HEK293 (cell line): Measurements from ENCODE around the gene RORC.

ENCODE experiments used
- BCL11A ChIP-seq: fragments of 450-650 bp; formaldehyde crosslinking; IDR thresholded peaks from 2 replicates; pipeline ENCODE4 v1.5.1; 2016; ENCODE audit warnings: low read depth, missing biosample characterization, missing genetic modification characterization
- ZIC2 ChIP-seq: fragments of 450-650 bp; formaldehyde crosslinking; IDR thresholded peaks from 2 replicates; pipeline ENCODE4 v1.5.1; 2016; ENCODE audit warnings: missing biosample characterization, missing genetic modification characterization
- ZNF133 ChIP-seq: fragments of 450-650 bp; formaldehyde crosslinking; IDR thresholded peaks from 2 replicates; pipeline ENCODE4 v1.5.1; 2016; ENCODE audit warnings: missing biosample characterization, missing genetic modification characterization
- ZNF302 ChIP-seq: fragments of 450-650 bp; formaldehyde crosslinking; IDR thresholded peaks from 2 replicates; pipeline ENCODE4 v1.5.1; 2016; ENCODE audit warnings: missing biosample characterization, missing genetic modification characterization, low read depth
- ZNF530 ChIP-seq: fragments of 450-650 bp; formaldehyde crosslinking; IDR thresholded peaks from 2 replicates; pipeline ENCODE4 v1.5.1; 2016; ENCODE audit warnings: low read depth, missing biosample characterization, missing genetic modification characterization
- ZNF585B ChIP-seq: fragments of 450-650 bp; formaldehyde crosslinking; IDR thresholded peaks from 2 replicates; pipeline ENCODE4 v1.5.1; 2016; ENCODE audit warnings: missing biosample characterization, missing genetic modification characterization
- ZNF776 ChIP-seq: fragments of 450-650 bp; formaldehyde crosslinking; IDR thresholded peaks from 2 replicates; pipeline ENCODE4 v1.5.0; 2017; ENCODE audit warnings: missing biosample characterization, missing genetic modification characterization, borderline replicate concordance
- TF ChIP-seq, protein P1 (sequence below): fragments of 450-650 bp; formaldehyde crosslinking; IDR thresholded peaks from 2 replicates; pipeline ENCODE4 v1.5.1; 2016; ENCODE audit warnings: missing biosample characterization, missing genetic modification characterization
- TF ChIP-seq, protein P2 (sequence below): fragments of 450-650 bp; formaldehyde crosslinking; IDR thresholded peaks from 2 replicates; pipeline ENCODE4 v1.5.1; 2016; ENCODE audit warnings: missing biosample characterization, missing genetic modification characterization

DNA sequence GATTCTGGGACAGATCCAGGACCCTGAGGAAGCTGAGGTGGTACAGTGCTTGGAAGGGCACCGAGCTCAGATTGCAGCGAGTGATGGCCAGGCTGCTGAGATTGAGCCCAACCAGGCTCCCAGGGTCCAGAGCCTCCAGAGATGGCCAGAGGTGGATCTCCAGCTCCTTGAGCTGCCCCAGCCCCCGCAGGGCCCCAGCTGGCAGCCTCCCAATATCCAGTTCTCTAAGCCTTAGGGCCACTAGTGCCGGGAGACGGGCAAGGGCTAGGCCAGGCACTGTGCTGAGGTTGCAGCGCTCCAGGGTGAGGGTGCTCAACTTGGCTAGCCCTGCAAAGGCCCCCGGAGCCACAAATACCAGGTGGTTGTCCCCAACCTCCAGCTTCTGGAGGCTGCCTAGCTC is 29.8 kb downstream of the RORC start:
- TF ChIP-seq, protein P1, sequence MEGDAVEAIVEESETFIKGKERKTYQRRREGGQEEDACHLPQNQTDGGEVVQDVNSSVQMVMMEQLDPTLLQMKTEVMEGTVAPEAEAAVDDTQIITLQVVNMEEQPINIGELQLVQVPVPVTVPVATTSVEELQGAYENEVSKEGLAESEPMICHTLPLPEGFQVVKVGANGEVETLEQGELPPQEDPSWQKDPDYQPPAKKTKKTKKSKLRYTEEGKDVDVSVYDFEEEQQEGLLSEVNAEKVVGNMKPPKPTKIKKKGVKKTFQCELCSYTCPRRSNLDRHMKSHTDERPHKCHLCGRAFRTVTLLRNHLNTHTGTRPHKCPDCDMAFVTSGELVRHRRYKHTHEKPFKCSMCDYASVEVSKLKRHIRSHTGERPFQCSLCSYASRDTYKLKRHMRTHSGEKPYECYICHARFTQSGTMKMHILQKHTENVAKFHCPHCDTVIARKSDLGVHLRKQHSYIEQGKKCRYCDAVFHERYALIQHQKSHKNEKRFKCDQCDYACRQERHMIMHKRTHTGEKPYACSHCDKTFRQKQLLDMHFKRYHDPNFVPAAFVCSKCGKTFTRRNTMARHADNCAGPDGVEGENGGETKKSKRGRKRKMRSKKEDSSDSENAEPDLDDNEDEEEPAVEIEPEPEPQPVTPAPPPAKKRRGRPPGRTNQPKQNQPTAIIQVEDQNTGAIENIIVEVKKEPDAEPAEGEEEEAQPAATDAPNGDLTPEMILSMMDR (tag by site-specific recombination) = no peak
- TF ChIP-seq ZNF302 (tag by site-specific recombination) = no peak
- TF ChIP-seq ZNF530 (tag by site-specific recombination) = no peak
- TF ChIP-seq BCL11A (tag by site-specific recombination) = no peak
- TF ChIP-seq ZNF133 (tag by site-specific recombination) = no peak
- no peak for TF ChIP-seq ZNF585B (tag by site-specific recombination)
- TF ChIP-seq ZIC2 (tag by site-specific recombination) = no peak
- TF ChIP-seq, protein P2, sequence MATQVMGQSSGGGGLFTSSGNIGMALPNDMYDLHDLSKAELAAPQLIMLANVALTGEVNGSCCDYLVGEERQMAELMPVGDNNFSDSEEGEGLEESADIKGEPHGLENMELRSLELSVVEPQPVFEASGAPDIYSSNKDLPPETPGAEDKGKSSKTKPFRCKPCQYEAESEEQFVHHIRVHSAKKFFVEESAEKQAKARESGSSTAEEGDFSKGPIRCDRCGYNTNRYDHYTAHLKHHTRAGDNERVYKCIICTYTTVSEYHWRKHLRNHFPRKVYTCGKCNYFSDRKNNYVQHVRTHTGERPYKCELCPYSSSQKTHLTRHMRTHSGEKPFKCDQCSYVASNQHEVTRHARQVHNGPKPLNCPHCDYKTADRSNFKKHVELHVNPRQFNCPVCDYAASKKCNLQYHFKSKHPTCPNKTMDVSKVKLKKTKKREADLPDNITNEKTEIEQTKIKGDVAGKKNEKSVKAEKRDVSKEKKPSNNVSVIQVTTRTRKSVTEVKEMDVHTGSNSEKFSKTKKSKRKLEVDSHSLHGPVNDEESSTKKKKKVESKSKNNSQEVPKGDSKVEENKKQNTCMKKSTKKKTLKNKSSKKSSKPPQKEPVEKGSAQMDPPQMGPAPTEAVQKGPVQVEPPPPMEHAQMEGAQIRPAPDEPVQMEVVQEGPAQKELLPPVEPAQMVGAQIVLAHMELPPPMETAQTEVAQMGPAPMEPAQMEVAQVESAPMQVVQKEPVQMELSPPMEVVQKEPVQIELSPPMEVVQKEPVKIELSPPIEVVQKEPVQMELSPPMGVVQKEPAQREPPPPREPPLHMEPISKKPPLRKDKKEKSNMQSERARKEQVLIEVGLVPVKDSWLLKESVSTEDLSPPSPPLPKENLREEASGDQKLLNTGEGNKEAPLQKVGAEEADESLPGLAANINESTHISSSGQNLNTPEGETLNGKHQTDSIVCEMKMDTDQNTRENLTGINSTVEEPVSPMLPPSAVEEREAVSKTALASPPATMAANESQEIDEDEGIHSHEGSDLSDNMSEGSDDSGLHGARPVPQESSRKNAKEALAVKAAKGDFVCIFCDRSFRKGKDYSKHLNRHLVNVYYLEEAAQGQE (tag by site-specific recombination) = no peak
- TF ChIP-seq ZNF776 = no peak
